Effector memory CD8-positive, alpha-beta T cell (primary cell): Measurements from ENCODE around the gene NCK1.
A peak's percentile ranks its signal among the peaks of the same experiment; 100 is the strongest.
"Not testable (repeated sequence)": the region's sequence is repeated elsewhere in the genome, so short reads cannot be mapped to it uniquely, and the experiment has no call there.

ENCODE experiments used
- ATAC-seq: fragments of 150-1000 bp; cut with Tn5 transposase; replicated peaks from 2 replicates; pipeline ENCODE4 v1.10.0; 2021; ENCODE audit warnings: mild to moderate bottlenecking, moderate library complexity
- DNase-seq, 3 experiments: peaks; one replicate each; pipeline ENCODE4 v3.0.0; 2021
- H3K27ac Mint-ChIP-seq, 2 donors: one replicate each; pipeline ENCODE4 v1.8.0; 2022; ENCODE audit warnings: mild to moderate bottlenecking in 2 of 2, mixed read lengths in 2 of 2, moderate library complexity in 2 of 2
- H3K27me3 Mint-ChIP-seq, 2 donors: one replicate each; pipeline ENCODE4 v1.8.0; 2022; ENCODE audit warnings: mixed read lengths in 2 of 2
- H3K36me3 Mint-ChIP-seq: one replicate; pipeline ENCODE4 v1.8.0; 2022; ENCODE audit warnings: mild to moderate bottlenecking, moderate library complexity, mixed read lengths; ENCODE audit not compliant: insufficient read depth
- H3K4me1 Mint-ChIP-seq, 2 donors: one replicate each; pipeline ENCODE4 v1.8.0; 2022; ENCODE audit warnings: low read depth in 2 of 2, mixed read lengths in 2 of 2
- H3K4me3 Mint-ChIP-seq, 2 donors: one replicate each; pipeline ENCODE4 v1.8.0; 2022; ENCODE audit warnings: mild to moderate bottlenecking in 2 of 2, mixed read lengths in 2 of 2, moderate library complexity in 2 of 2
- H3K9me3 Mint-ChIP-seq, 2 donors: one replicate each; pipeline ENCODE4 v1.8.0; 2022; ENCODE audit warnings: mixed read lengths in 2 of 2

NCK1 gene

GRCh38 chr3:136902530-136902929, 40.5 kb downstream of the NCK1 start:
- Mint-ChIP-seq H3K36me3 (peaks cover 14% of the 10 kb centered on the region), H3K9me3 (peaks cover 1 to 14% of the 10 kb centered on the region in 2 donors), H3K4me1 (peaks cover 70% of the 10 kb centered on the region in 2 donors), H3K27ac (peak overlapping the region in 1 of 2 donors; percentile 24)
- H3K4me3 Mint-ChIP-seq, H3K27me3 Mint-ChIP-seq, DNase-seq, ATAC-seq: not testable (repeated sequence)

- Mint-ChIP-seq H3K4me3 (peak overlapping the region in 1 of 2 donors; percentile 1), H3K36me3 (peaks cover 14% of the 10 kb centered on the region), H3K9me3 (peaks cover 1 to 14% of the 10 kb centered on the region in 2 donors), H3K27ac (no peak overlapping the region), H3K4me1 (peaks cover 74 to 77% of the 10 kb centered on the region in 2 donors), H3K27me3 (no peaks in the 10 kb centered on the region)
- no peak for DNase-seq
- no peak for ATAC-seq
Measured at GRCh38 chr3:136903899-136904298, 41.9 kb downstream of the NCK1 start.

GRCh38 chr3:136904746-136905145, 42.7 kb downstream of the NCK1 start:
- peaks cover 14% of the 10 kb centered on the region for H3K36me3 Mint-ChIP-seq
- H3K4me1 Mint-ChIP-seq = peaks cover 74 to 78% of the 10 kb centered on the region in 2 donors
- H3K27ac Mint-ChIP-seq = no peak overlapping the region
- H3K4me3 Mint-ChIP-seq = no peak overlapping the region
- DNase-seq (no peak), ATAC-seq (no peak)
- H3K9me3 Mint-ChIP-seq = peaks cover 1 to 14% of the 10 kb centered on the region in 2 donors
- H3K27me3 Mint-ChIP-seq = no peaks in the 10 kb centered on the region

GRCh38 chr3:136905549-136905948, 43.5 kb downstream of the NCK1 start:
- peak overlapping the region; percentile 10 to 58 for H3K4me3 Mint-ChIP-seq
- peaks cover 14% of the 10 kb centered on the region for H3K36me3 Mint-ChIP-seq
- H3K27me3 Mint-ChIP-seq = no peaks in the 10 kb centered on the region
- DNase-seq (no peak), ATAC-seq (no peak)
- H3K4me1 Mint-ChIP-seq = peaks cover 71 to 77% of the 10 kb centered on the region in 2 donors
- peak overlapping the region; percentile 83 for H3K27ac Mint-ChIP-seq
- H3K9me3 Mint-ChIP-seq = peaks cover 1 to 14% of the 10 kb centered on the region in 2 donors

GRCh38 chr3:136906725-136907124, 44.7 kb downstream of the NCK1 start:
- Mint-ChIP-seq H3K9me3 (peaks cover 1 to 14% of the 10 kb centered on the region in 2 donors), H3K36me3 (peaks cover 11% of the 10 kb centered on the region)

GRCh38 chr3:136908297-136908696, 46.3 kb downstream of the NCK1 start:
- Mint-ChIP-seq H3K4me1 (peaks cover 65 to 79% of the 10 kb centered on the region in 2 donors), H3K36me3 (peaks cover 16% of the 10 kb centered on the region), H3K9me3 (peaks cover 0 to 8% of the 10 kb centered on the region in 2 donors), H3K4me3 (peak overlapping the region in 1 of 2 donors; percentile 69), H3K27me3 (no peaks in the 10 kb centered on the region), H3K27ac (peak overlapping the region; percentile 83)
- ATAC-seq (no peak), DNase-seq (no peak)

More at GRCh38 chr3:136906725-136907124, 44.7 kb downstream of the NCK1 start:
- H3K27me3 Mint-ChIP-seq = no peaks in the 10 kb centered on the region
- H3K4me1 Mint-ChIP-seq = peaks cover 66 to 77% of the 10 kb centered on the region in 2 donors
- peak overlapping the region; percentile 83 for H3K27ac Mint-ChIP-seq
- H3K4me3 Mint-ChIP-seq = peak overlapping the region; percentile 10 to 58
- ATAC-seq (peak; percentile 18), DNase-seq (no peak)

GRCh38 chr3:136909187-136909586, 47.2 kb downstream of the NCK1 start:
- peaks cover 12% of the 10 kb centered on the region for H3K36me3 Mint-ChIP-seq
- H3K4me3 Mint-ChIP-seq = peak overlapping the region; percentile 24 to 69
- peak overlapping the region; percentile 83 for H3K27ac Mint-ChIP-seq
- DNase-seq (peak in 1 of 3 experiments; percentile 4), ATAC-seq (peak; percentile 67)
- H3K9me3 Mint-ChIP-seq = no peaks in the 10 kb centered on the region
- no peaks in the 10 kb centered on the region for H3K27me3 Mint-ChIP-seq
- peaks cover 64 to 80% of the 10 kb centered on the region in 2 donors for H3K4me1 Mint-ChIP-seq

GRCh38 chr3:136910697-136911096, 48.7 kb downstream of the NCK1 start:
- peaks cover 10% of the 10 kb centered on the region for H3K36me3 Mint-ChIP-seq
- H3K27me3 Mint-ChIP-seq = no peaks in the 10 kb centered on the region
- peak overlapping the region in 1 of 2 donors; percentile 69 for H3K4me3 Mint-ChIP-seq
- no peaks in the 10 kb centered on the region for H3K9me3 Mint-ChIP-seq
- peaks cover 66 to 92% of the 10 kb centered on the region in 2 donors for H3K4me1 Mint-ChIP-seq
- ATAC-seq (no peak), DNase-seq (no peak)
- H3K27ac Mint-ChIP-seq = peak overlapping the region in 1 of 2 donors; percentile 88

- H3K9me3 Mint-ChIP-seq = no peaks in the 10 kb centered on the region
Measured at GRCh38 chr3:136913168-136913567, 51.2 kb downstream of the NCK1 start.

GRCh38 chr3:136914739-136915138, 52.7 kb downstream of the NCK1 start:
- H3K9me3 Mint-ChIP-seq = no peaks in the 10 kb centered on the region
- H3K36me3 Mint-ChIP-seq = peaks cover 6% of the 10 kb centered on the region
- H3K27ac Mint-ChIP-seq = peak overlapping the region in 1 of 2 donors; percentile 76
- no peaks in the 10 kb centered on the region for H3K27me3 Mint-ChIP-seq
- peaks cover 52 to 81% of the 10 kb centered on the region in 2 donors for H3K4me1 Mint-ChIP-seq
- ATAC-seq (no peak), DNase-seq (no peak)
- H3K4me3 Mint-ChIP-seq = no peak overlapping the region

More at GRCh38 chr3:136913168-136913567, 51.2 kb downstream of the NCK1 start:
- Mint-ChIP-seq H3K36me3 (peaks cover 5% of the 10 kb centered on the region), H3K4me1 (peaks cover 58 to 91% of the 10 kb centered on the region in 2 donors), H3K27ac (peak overlapping the region; percentile 18 to 88), H3K27me3 (no peaks in the 10 kb centered on the region), H3K4me3 (peak overlapping the region; percentile 24 to 56)
- no peak for DNase-seq
- ATAC-seq = no peak

GRCh38 chr3:136916223-136916622, 54.2 kb downstream of the NCK1 start:
- H3K4me3 Mint-ChIP-seq = peak overlapping the region in 1 of 2 donors; percentile 27

GRCh38 chr3:136919799-136920580, 58.0 kb downstream of the NCK1 start:
- Mint-ChIP-seq H3K36me3 (peaks cover 9% of the 10 kb centered on the region), H3K27me3 (no peaks in the 10 kb centered on the region), H3K4me3 (peak overlapping the region; percentile 65 to 90), H3K9me3 (no peaks in the 10 kb centered on the region), H3K4me1 (peaks cover 51 to 74% of the 10 kb centered on the region in 2 donors), H3K27ac (peak overlapping the region; percentile 97 to 98)
- peak in 2 of 3 experiments; percentile 22 to 25 for DNase-seq
- peak; percentile 94 for ATAC-seq

More at GRCh38 chr3:136916223-136916622, 54.2 kb downstream of the NCK1 start:
- Mint-ChIP-seq H3K27ac (peak overlapping the region; percentile 61 to 77), H3K9me3 (no peaks in the 10 kb centered on the region), H3K36me3 (peaks cover 10% of the 10 kb centered on the region), H3K4me1 (peaks cover 49 to 80% of the 10 kb centered on the region in 2 donors), H3K27me3 (no peaks in the 10 kb centered on the region)
- ATAC-seq = no peak
- no peak for DNase-seq

GRCh38 chr3:136920904-136921611, 59.0 kb downstream of the NCK1 start:
- H3K27me3 Mint-ChIP-seq = no peaks in the 10 kb centered on the region
- H3K27ac Mint-ChIP-seq = peak overlapping the region; percentile 97 to 98
- H3K4me3 Mint-ChIP-seq = peak overlapping the region; percentile 89 to 90
- DNase-seq (no peak), ATAC-seq (peak; percentile 45)
- peaks cover 9% of the 10 kb centered on the region for H3K36me3 Mint-ChIP-seq
- H3K4me1 Mint-ChIP-seq = peaks cover 46 to 70% of the 10 kb centered on the region in 2 donors
- no peaks in the 10 kb centered on the region for H3K9me3 Mint-ChIP-seq
